Measurements from ENCODE around the gene LIMK1. TPM values are rescaled to one million over a fixed set of nuclear protein-coding genes. Genes with fewer than 3 reads are reported as not detected.

LIMK1 gene
- total RNA-seq, 1 experiment from 2014 or later = 63.8 TPM

GRCh38 chr7:74037609-74038008 is 46.0 kb upstream of the LIMK1 start:
- H3K36me3 Mint-ChIP-seq (ENCODE audit: insufficient read depth in 1 of 3, low read depth in 3 of 3) = no peaks in the 10 kb centered on the region
- H3K79me1 ChIP-seq (ENCODE audit: insufficient read depth, low read depth, low read length, poor library complexity, severe bottlenecking) = no peaks in the 10 kb centered on the region
- no peak overlapping the region for H2BK20ac ChIP-seq (ENCODE audit: low read depth, low read length, poor library complexity, severe bottlenecking)
- peak overlapping the region; percentile 23 for H3K18ac ChIP-seq (ENCODE audit: insufficient read length, low read depth, low read length)
- H2BK12ac ChIP-seq (ENCODE audit: insufficient read length, low read depth, low read length) = no peak overlapping the region
- WGBS (ENCODE audit: extremely low coverage, insufficient read length, low lambda C conversion rate) = no CpG with 5 or more reads among the region's 8 CpGs
- H3K27ac Mint-ChIP-seq = peak overlapping the region in 1 of 3 experiments; percentile 64; a peak in 2 of 7 replicates
- no peak overlapping the region for H3K9ac ChIP-seq (ENCODE audit: extremely low read depth, insufficient read length, low read length)
- no peaks in the 10 kb centered on the region for H3K9me3 Mint-ChIP-seq
- H3K4ac ChIP-seq (ENCODE audit: low read depth, low read length) = no peak overlapping the region
- no peak overlapping the region for H2BK15ac ChIP-seq (ENCODE audit: low read depth, low read length)
- H3K9me3 ChIP-seq (ENCODE audit: control insufficient read depth, low read depth, low read length) = no peaks in the 10 kb centered on the region
- H3K27me3 ChIP-seq (ENCODE audit: insufficient read depth, low read length) = no peaks in the 10 kb centered on the region
- no peak overlapping the region for H2BK120ac ChIP-seq (ENCODE audit: low read depth, low read length, poor library complexity, severe bottlenecking)
- no peak overlapping the region for H3K14ac ChIP-seq (ENCODE audit: insufficient read depth, low read length)
- DNase-seq = no peak
- H2AK5ac ChIP-seq (ENCODE audit: insufficient read length, low read length) = no peak overlapping the region
- no peak overlapping the region for H3K4me2 ChIP-seq (ENCODE audit: insufficient read depth, insufficient read length, low read length)
- H3K56ac ChIP-seq (ENCODE audit: insufficient read length, low read depth, low read length) = no peak overlapping the region
- no peak overlapping the region for H3T11ph ChIP-seq (ENCODE audit: low read length)
- H3K4me3 Mint-ChIP-seq = no peak overlapping the region
- peaks cover 3% of the 10 kb centered on the region; the same call in 1 of the 2 replicates for H3K27me3 Mint-ChIP-seq (ENCODE audit: low read depth)
- peaks cover 10 to 28% of the 10 kb centered on the region in 2 experiments for H3K4me1 Mint-ChIP-seq
- H3K23ac ChIP-seq (ENCODE audit: insufficient read length, low read depth, low read length) = no peak overlapping the region
- no peaks in the 10 kb centered on the region for H4K20me1 ChIP-seq (ENCODE audit: control insufficient read depth, insufficient read depth, insufficient read length)
- H3K27ac ChIP-seq (ENCODE audit: insufficient read length, low read depth, low read length) = no peak overlapping the region
- H4K91ac ChIP-seq (ENCODE audit: insufficient read length, low read depth, low read length) = no peak overlapping the region
- no peak overlapping the region for H4K5ac ChIP-seq (ENCODE audit: insufficient read length, low read depth, low read length)
- no peak for TF ChIP-seq CTCF (conservative IDR thresholded peaks at IDR 0.05)
- no peak overlapping the region for H4K8ac ChIP-seq (replicated peaks; ENCODE audit: insufficient read length, low read depth, low read length)
- no peaks in the 10 kb centered on the region for H3K79me2 ChIP-seq (ENCODE audit: insufficient read depth, low read length)
- H2AFZ ChIP-seq (ENCODE audit: low read length) = no peak overlapping the region
- H3K4me1 ChIP-seq (ENCODE audit: insufficient read depth, low read length) = no peaks in the 10 kb centered on the region; the same call in 1 of the 2 replicates
- H2BK5ac ChIP-seq (ENCODE audit: insufficient read length, low read length) = no peak overlapping the region
- no peaks in the 10 kb centered on the region for H3K23me2 ChIP-seq (ENCODE audit: insufficient read length, low read depth, low read length, poor library complexity, severe bottlenecking)
